LoVo (cell line): ENCODE results near the gene PTPN1.
"Not testable (repeated sequence)": the region's sequence is repeated elsewhere in the genome, so short reads cannot be mapped to it uniquely, and the experiment has no call there.

Experiments
- DNase-seq: peaks from one replicate; pipeline ENCODE4 v3.0.0-alpha.2; 2016; ENCODE audit warnings: low spot score

PTPN1 gene

GRCh38 chr20:50592282-50593004 lies 82.3 kb downstream of the PTPN1 start:
- DNase-seq, result no peak

- DNase-seq, result no peak
These were observed 82.8 kb downstream of the PTPN1 start for GRCh38 chr20:50593005-50593335.

GRCh38 chr20:50594231-50594590 lies 84.0 kb downstream of the PTPN1 start:
- no peak for DNase-seq

- no peak for DNase-seq
These were observed 84.6 kb downstream of the PTPN1 start for GRCh38 chr20:50594591-50595432.

GRCh38 chr20:50595433-50595895 lies 85.3 kb downstream of the PTPN1 start:
- no peak for DNase-seq

- no peak for DNase-seq
These were observed 86.0 kb downstream of the PTPN1 start for GRCh38 chr20:50595988-50596693.

GRCh38 chr20:50596694-50597021 lies 86.5 kb downstream of the PTPN1 start:
- DNase-seq, result no peak

GRCh38 chr20:50597406-50597969 lies 87.3 kb downstream of the PTPN1 start:
- DNase-seq, result no peak

GRCh38 chr20:50598074-50598473 lies 87.9 kb downstream of the PTPN1 start:
- no peak for DNase-seq

GRCh38 chr20:50598768-50599167 lies 88.6 kb downstream of the PTPN1 start:
- not testable (repeated sequence) for DNase-seq

- DNase-seq, result no peak
These were observed 90.2 kb downstream of the PTPN1 start for GRCh38 chr20:50600281-50600895.

- no peak for DNase-seq
These were observed 91.6 kb downstream of the PTPN1 start for GRCh38 chr20:50601511-50602431.

- DNase-seq, result no peak
These were observed 92.4 kb downstream of the PTPN1 start for GRCh38 chr20:50602432-50603088.

- no peak for DNase-seq
These were observed 94.3 kb downstream of the PTPN1 start for GRCh38 chr20:50604451-50604850.

GRCh38 chr20:50605136-50605535 lies 95.0 kb downstream of the PTPN1 start:
- DNase-seq, result no peak

GRCh38 chr20:50607436-50607835 lies 97.3 kb downstream of the PTPN1 start:
- no peak for DNase-seq

GRCh38 chr20:50607850-50608749 lies 97.9 kb downstream of the PTPN1 start:
- DNase-seq, result no peak

- no peak for DNase-seq
These were observed 98.5 kb downstream of the PTPN1 start for GRCh38 chr20:50608750-50609104.

- DNase-seq, result no peak
These were observed 99.3 kb downstream of the PTPN1 start for GRCh38 chr20:50609438-50609989.
